Karpas-422 (cell line): ENCODE data around the gene RNFT2. TPM values are rescaled to one million over a fixed set of nuclear protein-coding genes. Genes with fewer than 3 reads are reported as not detected.

Experiments
- DNase-seq: peaks from one replicate; pipeline ENCODE4 v3.0.0-alpha.2; 2015
- H2AFZ ChIP-seq: fragments of 200-600 bp; sonication (generic); 2 replicates; pipeline ENCODE4 v1.6.1; 2014; ENCODE audit warnings: antibody characterized with exemption, low read length, mixed read lengths
- H3K27ac ChIP-seq: fragments of 200-600 bp; sonication (generic); 2 replicates; pipeline ENCODE4 v1.5.1; 2014; ENCODE audit warnings: mild to moderate bottlenecking, low read length, moderate library complexity
- H3K27me3 ChIP-seq: fragments of 200-600 bp; sonication (generic); 2 replicates; pipeline ENCODE4 v1.6.1; 2014; ENCODE audit warnings: low read length, mixed read lengths
- H3K36me3 ChIP-seq: fragments of 200-600 bp; sonication (generic); 2 replicates; pipeline ENCODE4 v1.6.1; 2014; ENCODE audit warnings: low read length, mixed read lengths; ENCODE audit not compliant: insufficient read depth
- H3K4me1 ChIP-seq: fragments of 200-600 bp; sonication (generic); 2 replicates; pipeline ENCODE4 v1.6.1; 2014; ENCODE audit warnings: mild to moderate bottlenecking, low read length, mixed read lengths
- H3K4me2 ChIP-seq: fragments of 200-600 bp; sonication (generic); 2 replicates; pipeline ENCODE4 v1.6.1; 2014; ENCODE audit warnings: low read length, low read depth, mild to moderate bottlenecking; ENCODE audit not compliant: poor library complexity, severe bottlenecking
- H3K4me3 ChIP-seq: fragments of 200-600 bp; sonication (generic); 2 replicates; pipeline ENCODE4 v1.5.1; 2014; ENCODE audit warnings: mild to moderate bottlenecking, antibody characterized with exemption, low read length, mixed read lengths
- H3K79me2 ChIP-seq: fragments of 200-600 bp; sonication (generic); 2 replicates; pipeline ENCODE4 v1.6.1; 2014; ENCODE audit warnings: mild to moderate bottlenecking, low read length, mixed read lengths
- H3K9ac ChIP-seq: fragments of 200-600 bp; sonication (generic); 2 replicates; pipeline ENCODE4 v1.6.0; 2014; ENCODE audit warnings: low read length
- H3K9me2 ChIP-seq: fragments of 200-600 bp; sonication (generic), shearing (Covaris generic); replicated peaks from 2 replicates; pipeline ENCODE4 v1.6.0; 2014; ENCODE audit warnings: mild to moderate bottlenecking, low read length, moderate library complexity; ENCODE audit not compliant: insufficient read depth
- H3K9me3 ChIP-seq: fragments of 300-700, 200-600 bp; sonication (generic); 2 replicates; pipeline ENCODE4 v1.6.1; 2014; ENCODE audit warnings: low read length, mixed read lengths
- H4K20me1 ChIP-seq: fragments of 200-600 bp; sonication (generic); 2 replicates; pipeline ENCODE4 v1.6.1; 2014; ENCODE audit warnings: mild to moderate bottlenecking, antibody characterized with exemption, low read length, low read depth; ENCODE audit not compliant: insufficient read depth
- total RNA-seq: library from RNA; depleted of rRNA; stranded (reverse); fragments of >200 nt; shearing (Covaris generic); gene quantifications from 2 replicates; pipeline ENCODE4 v1.2.3, GENCODE V29; 2014; ENCODE audit warnings: low replicate concordance

Gene RNFT2
- total RNA-seq, 1 experiment from 2014 or later: 6.7 TPM

- Histone ChIP-seq H3K36me3 (no peaks in the 10 kb centered on the region), H2AFZ (no peak overlapping the region), H3K4me2 (no peak overlapping the region), H3K79me2 (no peaks in the 10 kb centered on the region), H3K9ac (no peak overlapping the region), H4K20me1 (no peaks in the 10 kb centered on the region), H3K4me3 (no peak overlapping the region), H3K9me3 (no peaks in the 10 kb centered on the region), H3K9me2 (no peaks in the 10 kb centered on the region), H3K27me3 (no peaks in the 10 kb centered on the region), H3K27ac (no peak overlapping the region), H3K4me1 (peaks cover 23% of the 10 kb centered on the region)
- no peak for DNase-seq
These were observed 138.2 kb downstream of the RNFT2 start for GRCh38 chr12:116876151-116876869.

- Histone ChIP-seq H3K27me3 (peaks cover 2% of the 10 kb centered on the region; the same call in 1 of the 2 replicates), H3K4me3 (peak overlapping the region; percentile 65), H3K9me3 (no peaks in the 10 kb centered on the region), H3K4me2 (peak overlapping the region; percentile 77), H3K9ac (peak overlapping the region; percentile 51), H4K20me1 (no peaks in the 10 kb centered on the region), H3K27ac (no peak overlapping the region), H2AFZ (0 out of 2 replicates have a peak overlapping the region, but pooled peaks have one; percentile 48), H3K4me1 (peaks cover 31% of the 10 kb centered on the region), H3K9me2 (no peaks in the 10 kb centered on the region), H3K79me2 (no peaks in the 10 kb centered on the region), H3K36me3 (no peaks in the 10 kb centered on the region)
- DNase-seq: no peak
These were observed 140.7 kb downstream of the RNFT2 start for GRCh38 chr12:116878567-116879508.

GRCh38 chr12:116879509-116880212, 141.5 kb downstream of the RNFT2 start:
- no peak for DNase-seq
- Histone ChIP-seq H2AFZ (no peak overlapping the region; the same call in 1 of the 2 replicates), H3K4me2 (peak overlapping the region; percentile 77), H4K20me1 (no peaks in the 10 kb centered on the region), H3K27me3 (peaks cover 2% of the 10 kb centered on the region; the same call in 1 of the 2 replicates), H3K9me3 (no peaks in the 10 kb centered on the region), H3K79me2 (no peaks in the 10 kb centered on the region), H3K36me3 (no peaks in the 10 kb centered on the region), H3K9ac (peak overlapping the region; percentile 61), H3K4me1 (peaks cover 31% of the 10 kb centered on the region), H3K9me2 (no peaks in the 10 kb centered on the region), H3K27ac (no peak overlapping the region), H3K4me3 (peak overlapping the region; percentile 65)

GRCh38 chr12:116880213-116880816, 142.2 kb downstream of the RNFT2 start:
- Histone ChIP-seq H3K4me1 (peaks cover 31% of the 10 kb centered on the region), H3K9me2 (no peaks in the 10 kb centered on the region), H4K20me1 (no peaks in the 10 kb centered on the region), H3K9me3 (no peaks in the 10 kb centered on the region), H3K4me2 (peak overlapping the region; percentile 77), H2AFZ (peak overlapping the region; percentile 40; the same call in 1 of the 2 replicates), H3K9ac (peak overlapping the region; percentile 61), H3K4me3 (peak overlapping the region; percentile 65), H3K79me2 (no peaks in the 10 kb centered on the region), H3K36me3 (no peaks in the 10 kb centered on the region), H3K27me3 (peaks cover 2% of the 10 kb centered on the region; the same call in 1 of the 2 replicates), H3K27ac (no peak overlapping the region)
- DNase-seq: no peak

GRCh38 chr12:116880817-116881324, 142.8 kb downstream of the RNFT2 start:
- DNase-seq: peak; percentile 92
- peak overlapping the region; percentile 61 for H3K9ac ChIP-seq
- no peaks in the 10 kb centered on the region for H3K79me2 ChIP-seq
- H3K36me3 ChIP-seq: no peaks in the 10 kb centered on the region
- peak overlapping the region; percentile 77 for H3K4me2 ChIP-seq
- no peaks in the 10 kb centered on the region for H3K9me3 ChIP-seq
- H3K9me2 ChIP-seq: no peaks in the 10 kb centered on the region
- no peaks in the 10 kb centered on the region for H4K20me1 ChIP-seq
- H3K27me3 ChIP-seq: peaks cover 2% of the 10 kb centered on the region; the same call in 1 of the 2 replicates
- H3K4me3 ChIP-seq: peak overlapping the region; percentile 65
- peaks cover 31% of the 10 kb centered on the region for H3K4me1 ChIP-seq
- H2AFZ ChIP-seq: peak overlapping the region; percentile 40; the same call in 1 of the 2 replicates
- H3K27ac ChIP-seq: no peak overlapping the region

- no peaks in the 10 kb centered on the region for H3K79me2 ChIP-seq
- no peak for DNase-seq
- H3K9me3 ChIP-seq: no peaks in the 10 kb centered on the region
- H4K20me1 ChIP-seq: no peaks in the 10 kb centered on the region
- H2AFZ ChIP-seq: peak within 1 kb of the TSS; percentile 77
- no peaks in the 10 kb centered on the region for H3K36me3 ChIP-seq
- no peak within 1 kb of the TSS for H3K27ac ChIP-seq
- peak within 1 kb of the TSS; percentile 77 for H3K4me2 ChIP-seq
- peaks cover 31% of the 10 kb centered on the region for H3K4me1 ChIP-seq
- H3K9me2 ChIP-seq: no peaks in the 10 kb centered on the region
- H3K27me3 ChIP-seq: peaks cover 2% of the 10 kb centered on the region; the same call in 1 of the 2 replicates
- peak within 1 kb of the TSS; percentile 61 for H3K9ac ChIP-seq
- H3K4me3 ChIP-seq: peak within 1 kb of the TSS; percentile 65
These were observed 143.3 kb downstream of the RNFT2 start, which contains the start of gene HRK for GRCh38 chr12:116881325-116881876. TSS of gene HRK (minus strand) at chr12:116881441. CDS start at chr12:116881307, 134 bp downstream.

- H3K4me2 ChIP-seq: peak overlapping the region; percentile 77
- no peak for DNase-seq
- no peaks in the 10 kb centered on the region for H3K9me2 ChIP-seq
- peak overlapping the region; percentile 60 for H3K9ac ChIP-seq
- no peaks in the 10 kb centered on the region for H4K20me1 ChIP-seq
- H3K4me1 ChIP-seq: peaks cover 31% of the 10 kb centered on the region
- H3K9me3 ChIP-seq: no peaks in the 10 kb centered on the region
- peak overlapping the region; percentile 65; the same call in 1 of the 2 replicates for H3K4me3 ChIP-seq
- H3K79me2 ChIP-seq: no peaks in the 10 kb centered on the region
- peak overlapping the region; percentile 77 for H2AFZ ChIP-seq
- H3K27ac ChIP-seq: no peak overlapping the region
- H3K27me3 ChIP-seq: peaks cover 2% of the 10 kb centered on the region; the same call in 1 of the 2 replicates
- H3K36me3 ChIP-seq: no peaks in the 10 kb centered on the region
These were observed 143.9 kb downstream of the RNFT2 start for GRCh38 chr12:116881877-116882507.
